Measurements from ENCODE around the gene GOPC.
"Not testable (repeated sequence)": the region's sequence is repeated elsewhere in the genome, so short reads cannot be mapped to it uniquely, and the experiment has no call there.

Gene GOPC

GRCh38 chr6:117548797-117549301 lies 53.5 kb downstream of the GOPC start:
- DNase-seq = no peak

DNA sequence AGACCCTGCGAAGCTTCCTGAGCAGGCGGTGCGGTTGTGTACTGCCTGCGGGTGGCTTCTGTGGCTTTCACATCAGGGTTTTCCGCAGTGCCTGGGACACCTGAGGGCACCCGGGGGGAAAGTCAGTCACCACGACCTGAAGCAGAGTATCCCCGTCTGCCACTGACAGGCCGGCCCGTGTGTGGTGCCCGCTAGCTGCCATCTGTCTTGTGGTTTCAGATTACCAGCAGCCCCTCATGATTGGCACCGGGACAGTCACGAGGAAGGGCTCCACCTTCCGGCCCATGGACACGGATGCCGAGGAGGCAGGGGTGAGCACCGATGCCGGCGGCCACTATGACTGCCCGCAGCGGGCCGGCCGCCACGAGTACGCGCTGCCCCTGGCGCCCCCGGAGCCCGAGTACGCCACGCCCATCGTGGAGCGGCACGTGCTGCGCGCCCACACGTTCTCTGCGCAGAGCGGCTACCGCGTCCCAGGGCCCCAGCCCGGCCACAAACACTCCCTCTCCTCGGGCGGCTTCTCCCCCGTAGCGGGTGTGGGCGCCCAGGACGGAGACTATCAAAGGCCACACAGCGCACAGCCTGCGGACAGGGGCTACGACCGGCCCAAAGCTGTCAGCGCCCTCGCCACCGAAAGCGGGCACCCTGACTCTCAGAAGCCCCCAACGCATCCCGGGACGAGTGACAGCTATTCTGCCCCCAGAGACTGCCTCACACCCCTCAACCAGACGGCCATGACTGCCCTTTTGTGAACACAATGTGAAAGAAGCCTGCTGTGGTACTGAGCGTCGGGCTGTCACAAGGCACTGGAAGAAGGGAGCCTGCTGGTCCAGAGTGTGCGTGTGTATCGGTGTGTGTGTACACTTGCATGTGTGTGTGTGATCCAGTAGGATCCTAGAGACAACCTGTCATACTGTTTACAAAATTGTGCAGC lies 54.4 kb downstream of the GOPC start:
- peak; percentile 43 for DNase-seq

GRCh38 chr6:117546674-117547073 lies 55.6 kb downstream of the GOPC start:
- DNase-seq = no peak

DNA sequence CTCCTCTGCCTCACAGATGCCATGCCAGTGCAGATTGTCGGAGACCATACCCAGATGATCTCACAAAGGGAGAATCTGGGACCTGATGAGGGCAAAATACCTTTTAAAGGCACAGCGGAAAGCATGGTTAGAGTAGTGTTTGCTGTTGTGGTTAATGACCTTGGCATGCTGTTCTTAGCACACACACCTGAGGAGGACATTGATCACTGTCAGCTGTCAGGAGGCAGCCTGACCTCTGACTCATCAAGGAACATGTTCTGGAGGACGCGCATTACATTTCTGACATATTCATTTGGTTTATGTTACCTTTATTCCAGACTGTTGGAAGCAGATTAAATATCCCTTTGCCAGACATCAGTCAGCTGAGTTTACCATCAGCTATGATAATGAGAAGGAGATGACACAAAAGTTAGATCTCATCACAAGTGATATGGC lies 57.1 kb downstream of the GOPC start:
- no peak for DNase-seq

DNA sequence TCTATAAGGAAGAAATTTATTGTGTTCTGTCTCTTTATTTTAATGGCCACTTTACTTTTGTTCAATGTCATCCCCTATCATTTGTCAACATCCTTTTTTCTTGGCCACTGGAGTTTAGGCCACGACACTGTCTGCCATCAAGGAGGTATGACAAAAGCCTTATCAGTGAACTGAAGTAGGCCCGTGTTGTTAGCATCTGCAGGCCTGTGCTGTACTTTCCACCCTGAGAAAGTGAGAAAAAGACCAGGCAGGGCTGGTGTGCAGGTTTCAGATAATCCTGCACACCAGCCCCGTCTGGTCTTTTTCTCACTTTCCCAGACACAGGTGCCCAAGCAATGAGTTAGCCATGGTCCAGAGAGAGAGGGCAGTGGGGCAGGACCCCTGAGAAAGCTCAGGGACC lies 57.6 kb downstream of the GOPC start:
- DNase-seq = no peak

- DNase-seq = no peak
These were observed 59.8 kb downstream of the GOPC start for GRCh38 chr6:117542493-117542892.

DNA sequence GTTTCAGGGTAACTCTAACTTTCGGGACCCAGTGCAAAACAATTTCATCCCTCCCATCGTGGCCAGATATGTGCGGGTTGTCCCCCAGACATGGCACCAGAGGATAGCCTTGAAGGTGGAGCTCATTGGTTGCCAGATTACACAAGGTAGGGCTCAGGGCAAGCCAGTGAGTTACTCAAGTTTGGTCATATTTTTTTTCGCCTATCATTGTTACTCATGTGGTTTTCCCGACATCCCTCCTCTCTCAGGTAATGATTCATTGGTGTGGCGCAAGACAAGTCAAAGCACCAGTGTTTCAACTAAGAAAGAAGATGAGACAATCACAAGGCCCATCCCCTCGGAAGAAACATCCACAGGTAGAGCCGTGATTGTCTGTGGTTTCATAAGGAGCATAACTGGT lies 61.6 kb downstream of the GOPC start:
- no peak for DNase-seq

GRCh38 chr6:117538615-117539014 lies 63.7 kb downstream of the GOPC start:
- no peak for DNase-seq

DNA sequence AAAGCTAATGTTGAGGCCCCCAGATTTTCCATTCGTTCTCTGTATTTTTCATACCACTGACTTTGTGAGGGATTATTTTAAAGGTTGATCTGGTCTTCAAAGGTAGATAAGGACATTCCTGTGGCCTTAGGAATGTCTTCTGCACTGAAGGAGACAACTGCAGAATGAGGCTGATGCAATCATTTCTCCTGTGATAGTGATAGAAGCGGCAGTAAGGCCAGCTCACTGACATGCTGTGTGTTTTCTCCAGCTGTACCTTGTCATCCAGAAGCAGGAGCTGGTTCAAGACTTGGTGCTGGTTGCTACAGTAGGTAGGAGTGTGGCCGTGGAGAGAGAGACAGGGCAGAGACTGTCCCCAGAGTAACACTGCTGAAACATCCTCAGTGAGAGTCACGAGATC lies 66.0 kb downstream of the GOPC start:
- DNase-seq = no peak

- no peak for DNase-seq
These were observed 67.3 kb downstream of the GOPC start for GRCh38 chr6:117534974-117535373.

DNA sequence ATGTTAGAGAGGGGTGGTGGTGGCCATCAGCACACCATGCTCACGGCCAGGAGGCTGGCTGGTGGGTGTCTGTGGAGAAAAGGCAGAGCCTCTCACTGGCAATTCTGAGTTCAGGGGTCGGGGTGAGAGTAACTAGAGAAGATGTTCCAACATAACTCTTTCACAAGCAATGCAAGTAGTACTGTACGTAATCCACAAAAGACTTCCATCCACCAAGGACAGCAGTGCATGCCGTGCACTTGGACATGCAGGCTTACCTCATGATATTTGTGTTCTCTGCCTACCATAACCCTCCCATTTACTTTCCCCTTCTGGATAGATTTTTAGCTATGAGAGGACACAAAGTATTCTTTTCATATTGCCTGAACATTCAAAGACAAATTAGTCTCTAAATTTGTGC lies 68.5 kb downstream of the GOPC start:
- no peak for DNase-seq

GRCh38 chr6:117531809-117532725 lies 70.2 kb downstream of the GOPC start:
- no peak for DNase-seq

DNA sequence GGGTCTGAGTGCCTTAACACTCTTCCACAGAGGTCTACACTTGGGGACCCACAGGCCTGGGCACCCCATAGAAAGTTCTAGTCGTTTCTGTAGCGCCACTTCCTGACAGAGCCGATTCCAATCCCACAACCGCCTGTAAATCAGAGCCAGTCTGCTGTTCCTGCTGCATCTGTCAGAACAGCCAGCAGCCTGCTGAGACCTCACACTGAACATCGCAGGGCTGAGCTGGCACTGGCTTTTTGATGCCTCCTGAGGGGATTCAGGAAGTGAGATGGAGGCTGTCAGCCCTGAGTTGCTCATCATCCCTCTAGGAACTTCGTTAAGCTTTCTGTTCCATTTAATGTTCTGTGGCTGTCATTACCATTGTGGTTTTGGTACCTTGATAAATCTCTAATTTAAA lies 71.0 kb downstream of the GOPC start:
- no peak for DNase-seq

DNA sequence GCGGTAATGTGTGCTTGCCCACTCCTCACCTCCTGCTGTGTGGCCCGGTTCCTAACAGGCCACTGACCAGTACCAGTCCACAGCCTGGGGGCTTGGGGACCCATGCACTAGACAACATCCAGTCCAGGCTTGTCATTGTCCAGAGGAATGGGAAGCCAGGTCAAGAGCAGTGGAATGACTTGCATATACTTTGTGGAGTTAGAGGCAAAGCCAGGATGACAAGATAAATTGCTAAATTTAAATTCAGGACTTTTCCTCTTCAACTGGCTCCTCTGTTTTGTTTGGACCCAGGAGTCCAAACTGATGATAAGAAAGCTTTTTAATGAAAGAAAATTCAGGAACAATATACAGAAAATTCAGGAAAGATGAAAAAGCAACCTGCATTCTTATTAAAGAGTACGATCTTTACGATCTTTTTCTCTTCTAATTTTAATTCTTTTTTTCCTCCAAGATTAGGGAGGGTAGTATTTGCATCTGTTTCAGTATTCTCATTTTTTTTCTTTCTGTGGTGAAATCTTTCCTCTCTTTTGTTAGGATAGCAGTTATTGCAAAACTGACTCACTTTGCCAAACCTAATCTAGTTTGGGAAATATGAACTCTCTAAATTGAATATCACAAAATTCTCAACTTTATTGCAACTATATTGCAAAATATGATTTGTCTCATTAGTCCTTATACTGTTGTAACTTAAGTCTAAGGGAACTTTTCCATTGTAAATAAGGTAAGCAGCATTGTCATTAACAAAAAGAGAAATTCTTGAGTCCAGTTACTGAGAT lies 71.7 kb downstream of the GOPC start:
- DNase-seq = no peak

GRCh38 chr6:117525607-117526006 lies 76.7 kb downstream of the GOPC start:
- DNase-seq = no peak

DNA sequence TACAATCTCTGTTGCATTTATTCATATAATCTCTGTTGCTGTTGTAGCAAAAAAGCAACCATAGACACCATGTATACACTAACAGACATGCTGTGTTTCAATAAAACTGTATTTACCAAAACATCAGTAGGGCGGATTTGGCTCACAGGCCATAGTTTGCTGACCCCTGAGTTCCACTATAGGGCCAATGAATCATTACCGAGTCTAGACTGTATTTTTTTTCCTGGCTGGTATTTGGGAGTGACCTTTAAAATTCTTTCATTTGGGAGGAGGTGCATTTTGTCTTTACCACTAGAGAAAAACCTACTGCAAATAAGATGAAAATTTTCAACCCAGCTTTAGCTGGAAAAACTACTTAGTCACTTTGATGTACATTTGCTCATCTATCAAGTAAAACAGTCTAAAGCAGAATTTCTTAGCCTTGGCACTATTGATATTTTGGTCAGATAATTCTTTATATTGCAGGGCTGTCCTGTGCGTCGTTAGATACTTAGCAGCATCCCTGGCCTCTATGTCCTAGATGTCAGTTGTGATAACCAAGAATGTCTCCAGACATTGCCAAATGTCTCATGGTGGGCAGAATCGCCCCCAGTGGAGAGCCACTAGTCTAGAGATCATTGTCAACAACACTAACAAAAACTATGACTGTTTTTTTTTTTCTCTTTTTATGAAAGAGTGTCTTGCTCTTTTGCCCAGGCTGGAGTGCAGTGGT lies 80.4 kb downstream of the GOPC start:
- no peak for DNase-seq

DNA sequence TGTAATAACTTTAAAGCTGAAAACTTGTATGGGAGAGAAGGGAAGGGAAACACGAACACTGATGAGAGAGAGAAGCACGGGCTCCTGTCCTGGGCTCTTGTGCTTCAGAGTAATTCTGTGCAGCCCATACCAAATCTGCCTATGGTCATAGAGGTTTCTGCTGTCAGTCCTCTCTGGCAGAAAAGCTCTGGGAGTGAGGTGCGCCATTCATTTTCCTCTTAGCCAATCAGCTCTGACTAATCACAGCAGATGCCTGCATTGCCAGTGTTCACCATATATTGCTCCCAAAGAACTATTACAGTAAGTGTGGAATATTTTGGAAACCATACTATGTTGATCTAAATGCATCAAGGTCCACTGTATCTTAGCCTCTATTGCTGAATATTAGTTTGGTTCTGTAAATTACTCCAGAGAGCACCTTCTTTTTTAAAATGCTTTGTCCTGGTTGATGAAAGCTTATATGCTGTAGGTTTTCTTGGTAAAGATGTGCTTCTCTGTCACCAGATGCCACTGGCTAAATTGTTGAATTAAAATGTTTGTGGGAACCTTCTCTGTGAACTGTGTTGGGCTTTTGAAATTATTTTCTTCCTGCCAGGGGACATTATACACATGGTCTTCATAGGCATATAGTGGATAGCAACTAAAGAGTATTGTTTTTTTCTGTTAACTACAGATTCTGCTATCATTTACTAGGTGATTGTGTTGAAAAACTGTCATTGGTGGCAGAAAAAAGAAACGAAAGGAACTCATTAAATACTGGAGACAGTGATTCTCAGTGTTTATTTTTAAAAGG lies 81.5 kb downstream of the GOPC start:
- DNase-seq = no peak

- no peak for DNase-seq
These were observed 83.4 kb downstream of the GOPC start for GRCh38 chr6:117518870-117519269.

- not testable (repeated sequence) for DNase-seq
These were observed 84.3 kb downstream of the GOPC start for GRCh38 chr6:117517995-117518394.

DNA sequence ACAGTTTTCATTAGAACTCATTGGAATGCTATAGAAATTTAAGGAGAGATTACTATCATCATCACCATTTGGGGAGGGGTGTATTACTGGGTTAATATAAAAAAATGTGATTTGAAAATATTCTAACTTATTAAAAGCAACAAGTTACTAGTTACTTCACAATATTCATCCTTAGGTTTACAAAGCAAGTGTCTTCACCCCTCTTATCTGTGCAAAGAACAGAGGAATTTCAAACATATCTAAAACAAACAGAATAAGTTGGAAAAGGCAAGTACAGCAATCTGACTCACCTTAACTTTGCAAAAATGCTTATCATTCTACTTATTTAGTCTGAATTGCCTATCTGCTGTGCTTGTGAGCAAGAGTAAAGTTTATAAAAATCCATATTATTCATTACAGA lies 87.0 kb downstream of the GOPC start:
- DNase-seq = no peak

DNA sequence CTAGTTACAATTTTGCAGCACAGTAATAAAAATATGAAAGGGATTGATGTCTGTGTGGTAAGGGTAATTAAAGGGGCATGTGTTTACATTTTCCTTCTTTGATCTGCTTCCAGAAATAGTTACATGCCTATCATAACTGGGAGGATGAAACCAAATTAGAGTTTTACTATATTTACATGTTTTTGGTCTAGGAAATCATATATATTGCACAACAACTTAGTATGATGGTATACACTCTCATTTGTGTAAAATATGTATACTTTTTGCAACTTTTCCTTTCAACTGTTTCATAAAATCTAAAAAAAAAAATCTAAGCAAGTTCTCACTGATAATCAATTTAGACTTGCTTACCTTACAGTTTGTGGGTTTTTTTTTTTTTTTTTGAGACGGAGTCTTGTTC lies 87.7 kb downstream of the GOPC start:
- no peak for DNase-seq

Data from activated CD4-positive, alpha-beta T cell treated with anti-CD3 and anti-CD28 coated beads for 48 hours (primary cell).